ENCODE data around the gene LRRC74B.

Gene LRRC74B

DNA sequence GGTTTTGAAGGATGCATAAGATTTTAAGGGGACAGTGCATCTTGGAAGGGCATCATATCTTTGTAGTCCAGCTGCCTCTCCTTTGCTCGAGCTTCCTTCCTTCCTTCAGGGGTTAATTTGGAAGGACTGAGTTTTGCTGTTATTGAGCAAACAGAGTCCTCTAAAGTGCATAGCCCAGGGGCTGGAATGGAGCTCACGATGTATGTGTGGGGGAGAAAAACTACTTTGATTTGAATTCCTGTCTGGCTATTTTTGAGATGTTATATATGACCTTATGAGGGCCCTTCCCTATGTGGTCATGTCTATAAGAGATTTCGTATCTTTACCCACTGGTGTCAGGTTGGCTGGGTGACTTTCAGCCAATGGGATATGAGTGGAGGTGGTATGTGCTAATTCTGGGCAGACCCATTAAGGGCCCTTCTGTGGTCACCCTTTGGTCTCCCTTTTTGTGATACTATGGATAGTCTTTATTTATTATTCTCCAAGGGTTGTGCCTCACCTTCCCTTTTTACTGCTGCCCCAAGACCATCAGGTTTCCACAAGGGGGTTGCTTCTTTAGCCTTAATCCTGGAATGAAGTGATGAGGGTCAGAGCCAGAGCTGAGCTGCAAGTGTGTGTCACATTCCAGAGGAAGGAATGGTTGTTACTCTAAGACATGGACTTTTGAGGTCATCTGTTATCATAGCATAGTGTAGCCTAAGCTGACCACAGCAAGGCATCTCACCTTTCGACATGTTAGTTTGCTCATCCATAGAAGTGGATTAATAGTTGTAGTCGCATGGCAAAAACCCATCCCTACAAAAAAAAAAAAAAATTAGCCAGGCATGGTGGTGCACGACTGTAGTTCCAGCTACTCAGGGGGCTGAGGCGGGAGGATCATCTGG is 54.6 kb downstream of the LRRC74B start:
- H3K9me3 ChIP-seq (ENCODE audit: control insufficient read depth, low read length), result no peaks in the 10 kb centered on the region
- no peaks in the 10 kb centered on the region for H3K4me1 ChIP-seq (ENCODE audit: control insufficient read depth, insufficient read depth, low read length)
- H3K4me3 ChIP-seq (ENCODE audit: low read length), result no peak overlapping the region
- H3K27me3 ChIP-seq (ENCODE audit: control insufficient read depth, insufficient read depth, low read length), result no peaks in the 10 kb centered on the region
- no peaks in the 10 kb centered on the region for H3K36me3 ChIP-seq (ENCODE audit: control insufficient read depth, insufficient read depth, low read length)
- no peak overlapping the region for H3K9ac ChIP-seq (ENCODE audit: low read length)

DNA sequence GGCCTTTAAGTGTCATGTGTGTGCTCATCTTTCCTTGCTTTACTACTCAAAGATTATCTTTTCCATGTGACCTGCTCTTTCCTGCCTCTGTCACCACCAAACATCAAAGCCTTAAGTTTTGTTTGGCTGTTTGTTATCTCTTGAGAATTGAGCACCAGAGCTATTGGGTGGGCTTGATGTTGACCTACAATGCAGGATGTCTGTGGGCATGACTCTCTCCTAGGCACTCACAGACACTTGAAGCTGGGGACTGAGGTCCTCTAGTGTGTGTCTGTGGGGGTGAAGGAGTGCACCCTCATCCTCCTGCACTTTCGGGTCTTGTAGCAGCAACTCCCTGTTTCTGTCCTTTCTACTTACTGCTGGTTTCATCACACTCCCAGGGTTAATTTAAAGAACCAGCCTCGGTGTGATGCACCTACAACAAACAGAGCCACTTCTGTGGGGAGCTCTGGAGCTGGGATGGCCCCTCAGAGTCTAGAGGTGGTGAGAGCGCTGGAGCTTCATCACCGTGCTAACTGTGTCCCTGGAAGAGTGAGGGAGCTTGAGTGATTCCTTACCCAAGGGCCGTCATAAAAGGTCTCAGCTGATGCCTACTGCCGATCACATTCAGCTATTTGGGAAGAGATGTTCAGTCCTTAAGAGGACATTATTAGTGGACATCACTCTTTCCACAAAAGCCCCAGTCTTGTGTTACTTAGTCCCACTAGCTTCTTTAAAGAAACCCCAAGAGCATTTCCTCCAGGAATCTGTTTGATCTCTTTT is 56.3 kb downstream of the LRRC74B start:
- Histone ChIP-seq H3K9me3 (ENCODE audit: control insufficient read depth, low read length) (no peaks in the 10 kb centered on the region), H3K4me3 (ENCODE audit: low read length) (no peak overlapping the region), H3K27me3 (ENCODE audit: control insufficient read depth, insufficient read depth, low read length) (no peaks in the 10 kb centered on the region), H3K4me1 (ENCODE audit: control insufficient read depth, insufficient read depth, low read length) (no peaks in the 10 kb centered on the region), H3K36me3 (ENCODE audit: control insufficient read depth, insufficient read depth, low read length) (no peaks in the 10 kb centered on the region), H3K9ac (ENCODE audit: low read length) (no peak overlapping the region)

DNA sequence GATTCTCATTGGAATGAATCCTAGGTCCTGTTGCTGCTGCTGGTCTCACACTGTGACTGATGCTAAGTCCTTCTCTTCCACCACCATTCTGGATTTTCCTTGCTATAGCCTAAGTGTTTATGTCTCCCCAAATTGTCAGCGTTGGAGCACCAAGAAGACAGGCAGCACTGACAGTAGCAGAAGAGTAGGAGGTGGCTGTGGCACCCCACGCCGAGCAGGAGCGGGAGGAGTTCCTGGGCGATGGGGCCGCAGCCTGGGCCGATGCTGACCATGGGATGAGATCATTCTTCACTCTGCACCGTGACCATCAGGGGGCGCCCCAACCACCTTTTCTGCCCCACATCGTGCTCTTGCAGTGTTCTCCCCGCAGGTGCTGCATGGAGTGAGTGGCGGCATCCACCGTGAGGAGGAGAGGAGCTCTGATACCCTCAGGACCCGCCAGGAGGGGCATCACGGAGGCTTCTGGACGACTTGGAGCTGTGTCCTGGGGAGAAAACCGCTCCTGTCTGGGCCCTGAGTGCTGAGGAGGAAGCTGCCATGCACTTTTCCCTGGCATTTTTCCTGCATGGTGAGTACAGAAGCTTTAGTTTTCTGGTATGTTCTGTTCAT is 57.0 kb downstream of the LRRC74B start:
- H3K9me3 ChIP-seq (ENCODE audit: control insufficient read depth, low read length), result no peaks in the 10 kb centered on the region
- H3K4me1 ChIP-seq (ENCODE audit: control insufficient read depth, insufficient read depth, low read length), result no peaks in the 10 kb centered on the region
- no peaks in the 10 kb centered on the region for H3K36me3 ChIP-seq (ENCODE audit: control insufficient read depth, insufficient read depth, low read length)
- H3K4me3 ChIP-seq (ENCODE audit: low read length), result no peak overlapping the region
- H3K27me3 ChIP-seq (ENCODE audit: control insufficient read depth, insufficient read depth, low read length), result no peaks in the 10 kb centered on the region
- H3K9ac ChIP-seq (ENCODE audit: low read length), result no peak overlapping the region

DNA sequence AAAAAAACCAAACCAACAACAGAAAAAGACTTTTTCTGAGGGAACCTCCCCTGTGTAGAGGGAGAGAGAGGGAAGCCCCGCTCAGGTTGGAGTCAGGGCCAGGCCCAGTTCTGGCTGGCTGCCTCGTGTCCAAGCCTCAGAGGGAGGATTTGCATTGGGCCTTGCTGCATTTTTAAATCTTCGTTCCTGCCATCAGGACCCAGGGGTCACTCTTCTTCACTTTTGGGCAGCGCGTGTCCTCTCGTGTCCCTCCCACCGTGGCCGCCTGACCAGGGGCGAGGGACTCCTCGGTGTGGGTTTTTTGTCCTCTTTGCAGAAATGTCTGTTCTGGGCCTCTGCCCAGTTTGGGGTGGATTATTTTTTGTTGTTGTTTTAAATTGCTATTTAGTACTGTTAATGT is 57.9 kb downstream of the LRRC74B start:
- Histone ChIP-seq H3K9ac (ENCODE audit: low read length) (no peak overlapping the region), H3K4me3 (ENCODE audit: low read length) (no peak overlapping the region), H3K36me3 (ENCODE audit: control insufficient read depth, insufficient read depth, low read length) (no peaks in the 10 kb centered on the region), H3K9me3 (ENCODE audit: control insufficient read depth, low read length) (no peaks in the 10 kb centered on the region), H3K4me1 (ENCODE audit: control insufficient read depth, insufficient read depth, low read length) (no peaks in the 10 kb centered on the region), H3K27me3 (ENCODE audit: control insufficient read depth, insufficient read depth, low read length) (no peaks in the 10 kb centered on the region)

DNA sequence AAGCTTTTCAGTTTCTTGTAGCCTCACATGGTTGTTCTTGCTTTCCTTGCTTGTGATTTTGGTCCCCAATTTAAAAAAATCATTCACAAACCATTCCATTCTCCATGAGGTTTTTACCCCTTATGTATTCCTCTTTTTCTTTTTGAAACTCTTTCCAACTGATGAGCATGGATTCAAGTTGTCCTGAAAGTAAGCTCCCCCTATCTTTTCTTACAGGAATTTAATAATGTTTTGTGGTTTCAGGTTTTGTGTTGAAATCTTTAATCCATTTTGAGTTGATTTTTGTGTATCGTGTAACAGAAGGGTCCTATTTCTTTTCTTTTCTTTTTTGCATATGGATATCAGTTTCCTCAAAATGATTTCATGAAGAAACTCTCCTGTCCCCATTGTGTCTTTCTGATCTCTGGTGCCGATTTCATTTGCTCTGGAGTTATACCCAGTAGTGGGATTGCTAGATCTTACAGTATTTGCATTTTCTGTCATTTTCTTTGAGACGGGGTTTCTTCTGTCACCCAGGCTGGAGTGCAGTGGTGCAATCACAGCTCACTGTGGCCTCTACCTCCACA is 58.5 kb downstream of the LRRC74B start:
- Histone ChIP-seq H3K4me1 (ENCODE audit: control insufficient read depth, insufficient read depth, low read length) (no peaks in the 10 kb centered on the region), H3K9ac (ENCODE audit: low read length) (no peak overlapping the region)

DNA sequence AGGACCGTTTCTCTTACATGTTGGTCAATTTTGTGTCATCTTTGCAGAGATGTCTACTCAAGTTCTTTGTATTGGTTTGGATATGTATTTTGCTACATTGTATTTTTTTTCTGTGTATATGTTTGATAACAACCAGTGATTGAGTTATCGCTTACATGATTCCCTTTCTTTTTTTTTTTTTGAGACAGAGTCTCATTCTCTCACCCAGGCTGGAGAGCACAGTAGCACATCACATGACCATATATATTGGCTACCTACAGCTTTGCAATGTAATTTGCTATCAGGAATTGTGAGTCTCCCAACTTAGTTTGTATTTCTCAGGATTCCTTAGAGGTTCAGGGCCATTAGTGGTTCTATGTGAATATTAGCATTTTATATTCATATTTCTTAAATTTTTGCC is 59.5 kb downstream of the LRRC74B start:
- Histone ChIP-seq H3K36me3 (ENCODE audit: control insufficient read depth, insufficient read depth, low read length) (no peaks in the 10 kb centered on the region), H3K4me3 (ENCODE audit: low read length) (no peak overlapping the region), H3K27me3 (ENCODE audit: control insufficient read depth, insufficient read depth, low read length) (no peaks in the 10 kb centered on the region), H3K4me1 (ENCODE audit: control insufficient read depth, insufficient read depth, low read length) (no peaks in the 10 kb centered on the region), H3K9ac (ENCODE audit: low read length) (no peak overlapping the region), H3K9me3 (ENCODE audit: control insufficient read depth, low read length) (no peaks in the 10 kb centered on the region)

More for the DNA sequence above, 58.5 kb downstream of the LRRC74B start:
- Histone ChIP-seq H3K36me3 (ENCODE audit: control insufficient read depth, insufficient read depth, low read length) (no peaks in the 10 kb centered on the region), H3K9me3 (ENCODE audit: control insufficient read depth, low read length) (no peaks in the 10 kb centered on the region), H3K4me3 (ENCODE audit: low read length) (no peak overlapping the region), H3K27me3 (ENCODE audit: control insufficient read depth, insufficient read depth, low read length) (no peaks in the 10 kb centered on the region)

DNA sequence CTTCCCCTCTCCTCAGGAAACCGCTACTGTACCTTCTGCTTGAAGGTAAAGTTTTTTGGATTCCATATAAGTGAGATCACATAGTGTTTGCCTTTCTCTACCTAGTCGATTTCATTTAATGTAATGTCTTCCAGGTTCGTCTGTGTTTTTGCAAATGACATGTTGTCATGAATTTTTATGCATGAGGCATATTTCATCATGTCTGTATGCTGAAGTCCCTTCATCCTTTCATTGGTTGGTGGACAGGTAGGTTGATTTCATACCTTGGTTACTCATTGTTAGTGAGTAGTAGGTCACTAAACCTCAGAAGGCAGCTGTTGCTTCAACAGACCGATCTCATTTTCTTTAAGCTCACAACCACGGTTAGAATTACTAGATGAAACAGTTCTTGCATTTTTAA is 60.3 kb downstream of the LRRC74B start:
- Histone ChIP-seq H3K9ac (ENCODE audit: low read length) (no peak overlapping the region), H3K27me3 (ENCODE audit: control insufficient read depth, insufficient read depth, low read length) (no peaks in the 10 kb centered on the region), H3K9me3 (ENCODE audit: control insufficient read depth, low read length) (no peaks in the 10 kb centered on the region), H3K4me1 (ENCODE audit: control insufficient read depth, insufficient read depth, low read length) (no peaks in the 10 kb centered on the region), H3K4me3 (ENCODE audit: low read length) (no peak overlapping the region), H3K36me3 (ENCODE audit: control insufficient read depth, insufficient read depth, low read length) (no peaks in the 10 kb centered on the region)

DNA sequence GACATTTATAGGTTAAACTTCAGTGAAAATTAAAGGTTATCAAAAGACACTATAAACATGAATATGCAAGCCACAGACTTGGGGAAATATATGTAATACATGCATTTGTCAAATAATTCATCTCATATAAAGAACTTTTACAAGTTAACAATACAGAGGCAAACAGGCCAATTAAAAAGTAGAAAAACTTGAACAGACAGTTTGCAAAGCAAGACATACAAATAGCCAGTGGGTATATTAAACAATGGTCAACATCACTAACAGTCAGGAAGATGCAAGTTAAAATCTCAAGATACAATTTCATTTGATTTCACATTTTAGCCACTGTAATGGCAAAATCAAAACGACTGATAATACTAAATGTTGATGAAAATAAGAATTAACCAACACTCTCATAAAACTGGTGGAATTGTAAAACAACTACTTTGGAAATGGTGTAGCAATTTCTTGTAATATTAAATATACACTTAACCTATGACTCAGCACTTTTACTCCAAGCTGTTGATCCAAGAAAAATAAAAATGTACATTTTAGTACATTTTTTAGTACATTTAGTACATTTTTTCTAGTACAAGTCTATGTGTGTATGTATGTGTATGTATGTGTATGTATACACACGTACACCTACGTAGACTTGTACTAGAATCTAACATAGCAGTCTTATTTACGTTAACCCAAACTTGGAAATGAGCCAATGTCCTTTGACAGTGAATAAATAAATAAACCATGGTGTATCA is 62.8 kb downstream of the LRRC74B start:
- Histone ChIP-seq H3K4me1 (ENCODE audit: control insufficient read depth, insufficient read depth, low read length) (no peaks in the 10 kb centered on the region), H3K9ac (ENCODE audit: low read length) (no peak overlapping the region), H3K9me3 (ENCODE audit: control insufficient read depth, low read length) (no peaks in the 10 kb centered on the region), H3K27me3 (ENCODE audit: control insufficient read depth, insufficient read depth, low read length) (no peaks in the 10 kb centered on the region), H3K4me3 (ENCODE audit: low read length) (no peak overlapping the region), H3K36me3 (ENCODE audit: control insufficient read depth, insufficient read depth, low read length) (no peaks in the 10 kb centered on the region)
